ENCODE measurements around the gene GLI3. TPM values are rescaled to one million over a fixed set of nuclear protein-coding genes. Genes with fewer than 3 reads are reported as not detected.

The GLI3 gene
- polyA plus RNA-seq, 1 of the 3 experiments (the other 2 are of a cell fraction) = 0.08 TPM

GRCh38 chr7:41975849-41976248 lies 261.2 kb downstream of the GLI3 start:
- DNase-seq = no peak
- no peaks in the 10 kb centered on the region for H4K20me1 ChIP-seq (ENCODE audit: insufficient read depth)
- H2AFZ ChIP-seq (ENCODE audit: low read depth) = no peak overlapping the region
- CTCF ChIA-PET = interaction anchor here (0.5 to 7.3 kb wide), 8 partner anchors 10 to 998 kb away, joined by 3 to 74 read pairs (median 14); no protein-coding TSS in a partner anchor
- POLR2A ChIA-PET = no interaction called here
- no peaks in the 10 kb centered on the region for H3K4me1 ChIP-seq (ENCODE audit: control insufficient read depth in 1 of 2, insufficient read depth in 2 of 2, low read depth in 1 of 2, low read length in 1 of 2)
- TF ChIP-seq FOXM1 (IDR thresholded peaks at IDR 0.05; ENCODE audit: low read depth) (no peak), USF1 (IDR thresholded peaks at IDR 0.05; ENCODE audit: borderline replicate concordance, low read depth) (no peak), GABPA (IDR thresholded peaks at IDR 0.05; ENCODE audit: low read depth) (no peak), YY1 (IDR thresholded peaks at IDR 0.05; ENCODE audit: low read depth) (no peak), TAF1 (IDR thresholded peaks at IDR 0.05; ENCODE audit: borderline replicate concordance, low read depth, low read length) (no peak), MAX (IDR thresholded peaks at IDR 0.05; ENCODE audit: low read depth) (no peak)
- H3K9me2 ChIP-seq = no peaks in the 10 kb centered on the region
- H3K27ac ChIP-seq (ENCODE audit: low read depth in 2 of 2, low read length in 1 of 2) = no peak overlapping the region
- no peaks in the 10 kb centered on the region for H3K9me3 ChIP-seq
- no peak overlapping the region for H3K4me3 ChIP-seq (ENCODE audit: low read depth in 2 of 2, low read length in 1 of 2)
- H3K27me3 ChIP-seq (ENCODE audit: insufficient read depth) = peaks cover 40% of the 10 kb centered on the region
- no peak overlapping the region for H3K4me2 ChIP-seq
- no peak overlapping the region for H3K9ac ChIP-seq
- H3F3A ChIP-seq (replicated peaks; ENCODE audit: insufficient read depth) = no peaks in the 10 kb centered on the region
- no peaks in the 10 kb centered on the region for H3K36me3 ChIP-seq (replicated peaks in 1 of 2; ENCODE audit: control insufficient read depth in 1 of 2, insufficient read depth in 2 of 2, low read length in 1 of 2)
- H3K79me2 ChIP-seq (ENCODE audit: insufficient read depth) = no peaks in the 10 kb centered on the region

- Histone ChIP-seq H3K4me3 (ENCODE audit: low read depth in 2 of 2, low read length in 1 of 2) (no peak overlapping the region), H2AFZ (ENCODE audit: low read depth) (no peak overlapping the region), H3K9me2 (no peaks in the 10 kb centered on the region), H3K9me3 (no peaks in the 10 kb centered on the region), H3F3A (replicated peaks; ENCODE audit: insufficient read depth) (no peaks in the 10 kb centered on the region), H3K27ac (ENCODE audit: low read depth in 2 of 2, low read length in 1 of 2) (no peak overlapping the region), H4K20me1 (ENCODE audit: insufficient read depth) (no peaks in the 10 kb centered on the region), H3K79me2 (ENCODE audit: insufficient read depth) (no peaks in the 10 kb centered on the region), H3K9ac (no peak overlapping the region), H3K4me1 (ENCODE audit: control insufficient read depth in 1 of 2, insufficient read depth in 2 of 2, low read depth in 1 of 2, low read length in 1 of 2) (no peaks in the 10 kb centered on the region), H3K27me3 (ENCODE audit: insufficient read depth) (peaks cover 40% of the 10 kb centered on the region), H3K36me3 (replicated peaks in 1 of 2; ENCODE audit: control insufficient read depth in 1 of 2, insufficient read depth in 2 of 2, low read length in 1 of 2) (no peaks in the 10 kb centered on the region), H3K4me2 (no peak overlapping the region)
- WGBS (ENCODE audit: low lambda C conversion rate) = 8% methylated on average over 4 of the region's 4 CpGs
- ChIA-PET CTCF (interaction anchor here (0.8 to 7.3 kb wide), 5 partner anchors 9 to 866 kb away, joined by 4 to 74 read pairs (median 13); no protein-coding TSS in a partner anchor), POLR2A (no interaction called here)
- DNase-seq = no peak
- no peak for TF ChIP-seq SMC3 (IDR thresholded peaks at IDR 0.05; ENCODE audit: low read depth, low read length)
- no peak for TF ChIP-seq MXI1 (IDR thresholded peaks at IDR 0.05; ENCODE audit: low read depth, low read length)
- TF ChIP-seq MAX (IDR thresholded peaks at IDR 0.05; ENCODE audit: low read depth) = no peak
- TF ChIP-seq RFX5 (IDR thresholded peaks at IDR 0.05; ENCODE audit: low read length) = no peak
- no peak for TF ChIP-seq JUND (IDR thresholded peaks at IDR 0.05)
- no peak for TF ChIP-seq RXRA (IDR thresholded peaks at IDR 0.05; ENCODE audit: borderline replicate concordance, low read depth)
- TF ChIP-seq FOXM1 (IDR thresholded peaks at IDR 0.05; ENCODE audit: low read depth) = no peak
- no peak for TF ChIP-seq REST (IDR thresholded peaks at IDR 0.05; ENCODE audit: low read depth, low read length)
- TF ChIP-seq TAF1 (IDR thresholded peaks at IDR 0.05; ENCODE audit: borderline replicate concordance, low read depth, low read length) = no peak
- no peak for TF ChIP-seq GABPA (IDR thresholded peaks at IDR 0.05; ENCODE audit: low read depth)
- no peak for TF ChIP-seq ZBTB33 (IDR thresholded peaks at IDR 0.05; ENCODE audit: borderline replicate concordance, low read depth)
- no peak for TF ChIP-seq NRF1 (IDR thresholded peaks at IDR 0.05; ENCODE audit: low read depth, low read length)
- TF ChIP-seq YY1 (IDR thresholded peaks at IDR 0.05; ENCODE audit: low read depth) = no peak
- TF ChIP-seq USF2 (IDR thresholded peaks at IDR 0.05; ENCODE audit: borderline replicate concordance, low read depth, low read length) = no peak
- no peak for TF ChIP-seq POLR2AphosphoS5 (IDR thresholded peaks at IDR 0.05; ENCODE audit: low read depth, low read length)
Observed at GRCh38 chr7:41974870-41975557, 262.0 kb downstream of the GLI3 start.

Data from SK-N-SH (cell line).